B cell (primary cell): ENCODE measurements around the gene TANC1. TPM values are rescaled to one million over a fixed set of nuclear protein-coding genes. Genes with fewer than 3 reads are reported as not detected.

Experiments used
- ATAC-seq: fragments of 200-7000 bp; cut with Tn5 transposase; one replicate; pipeline ENCODE4 v1.10.0; 2021; ENCODE audit warnings: low read depth, mild to moderate bottlenecking, moderate number of reproducible peaks, moderate library complexity
- CTCF ChIA-PET: fragments of 350-600 bp; sonication (Branson Sonifier 250); formaldehyde crosslinking; loops from one replicate; lab custom pipeline; 2021; ENCODE audit warnings: antibody characterized with exemption, inconsistent platforms; lab: Charles Lee
- POLR2A ChIA-PET: fragments of 350-600 bp; sonication (Branson Sonifier 250); formaldehyde crosslinking; loops from one replicate; lab custom pipeline; 2021; ENCODE audit warnings: antibody characterized with exemption; lab: Charles Lee
- DNase-seq: peaks from one replicate; pipeline ENCODE4 v3.0.0; 2013
- H2AFZ ChIP-seq: 2 replicates; pipeline ENCODE4 v1.6.1; 2012; ENCODE audit warnings: mild to moderate bottlenecking, low read depth, low read length; ENCODE audit not compliant: insufficient read depth, poor library complexity, severe bottlenecking
- H3K27ac ChIP-seq, 2 donors: 1 replicate in 1 of 2; 2 replicates in 1 of 2; pipeline ENCODE4 v1.5.1; 2012 to 2013; ENCODE audit warnings: low read length in 2 of 2, mild to moderate bottlenecking in 2 of 2, moderate library complexity in 1 of 2
- H3K27me3 ChIP-seq, 4 experiments: fragments of 200-600 bp in 1 of 4; sonication (generic) in 1 of 4; replicated peaks in 1 of 4; 1 replicate in 2 of 4; 2 replicates in 2 of 4; pipeline versions ENCODE4 v1.6.1 to v1.7.0; 2013 to 2016; ENCODE audit warnings: low read length in 3 of 4, mild to moderate bottlenecking in 2 of 4, mixed read lengths in 1 of 4, moderate library complexity in 1 of 4; ENCODE audit not compliant: insufficient read depth in 4 of 4, control insufficient read depth in 3 of 4; ENCODE audit errors: control extremely low read depth in 1 of 4
- H3K36me3 ChIP-seq, 2 experiments: replicated peaks in 1 of 2; 1 replicate in 1 of 2; 2 replicates in 1 of 2; pipeline versions ENCODE4 v1.6.1 to v1.7.1; 2013; ENCODE audit warnings: low read length in 1 of 2; ENCODE audit not compliant: insufficient read depth in 2 of 2, control insufficient read depth in 1 of 2; ENCODE audit errors: control extremely low read depth in 1 of 2, extremely low read depth in 1 of 2
- H3K4me1 ChIP-seq, 2 donors: fragments of 200-600 bp in 1 of 2; sonication (generic) in 1 of 2; 1 replicate in 1 of 2; 2 replicates in 1 of 2; pipeline versions ENCODE4 v1.5.1 to v1.6.1; 2013 to 2017; ENCODE audit warnings: low read length in 2 of 2; ENCODE audit not compliant: control insufficient read depth in 2 of 2, insufficient read depth in 2 of 2
- H3K4me2 ChIP-seq: replicated peaks from 2 replicates; pipeline ENCODE3; 2012; ENCODE audit warnings: mild to moderate bottlenecking, low read depth, low read length; ENCODE audit not compliant: poor library complexity, severe bottlenecking
- H3K4me3 ChIP-seq, 5 experiments: fragments of 200-600 bp in 1 of 5; sonication (generic) in 1 of 5; 1 replicate in 3 of 5; 2 replicates in 2 of 5; pipeline versions ENCODE4 v1.5.1 to v1.7.0; 2011 to 2016; ENCODE audit warnings: low read length in 4 of 5, mild to moderate bottlenecking in 4 of 5, low read depth in 2 of 5, control low read depth in 1 of 5, moderate library complexity in 1 of 5; ENCODE audit not compliant: insufficient read depth in 1 of 5; ENCODE audit errors: control extremely low read depth in 1 of 5, extremely low read depth in 1 of 5
- H3K79me2 ChIP-seq: fragments of 200-600 bp; sonication (generic); one replicate; pipeline ENCODE4 v1.6.0; 2016; ENCODE audit warnings: low read length; ENCODE audit not compliant: control insufficient read depth, insufficient read depth
- H3K9ac ChIP-seq: fragments of 200-600 bp; sonication (generic); 2 replicates; pipeline ENCODE4 v1.6.1; 2017; ENCODE audit warnings: mild to moderate bottlenecking, low read length, moderate library complexity
- H3K9me3 ChIP-seq, 3 donors: one replicate each; pipeline versions ENCODE4 v1.6.1 to v1.7.1; 2013; ENCODE audit warnings: low read length in 2 of 3; ENCODE audit not compliant: control insufficient read depth in 2 of 3, insufficient read depth in 1 of 3; ENCODE audit errors: control extremely low read depth in 1 of 3
- H4K20me1 ChIP-seq: 2 replicates; pipeline ENCODE4 v1.6.0; 2012; ENCODE audit warnings: mild to moderate bottlenecking, low read length; ENCODE audit not compliant: insufficient read depth, control insufficient read depth, poor library complexity, severe bottlenecking
- H3K27ac Mint-ChIP-seq: one replicate; pipeline ENCODE4 v1.8.0; 2021; ENCODE audit warnings: mixed read lengths
- H3K27me3 Mint-ChIP-seq: one replicate; pipeline ENCODE4 v1.8.0; 2021; ENCODE audit warnings: mixed read lengths
- H3K4me1 Mint-ChIP-seq: one replicate; pipeline ENCODE4 v1.8.0; 2021; ENCODE audit warnings: mixed read lengths
- H3K4me3 Mint-ChIP-seq: one replicate; pipeline ENCODE4 v1.8.0; 2021; ENCODE audit warnings: mixed read lengths
- H3K9me3 Mint-ChIP-seq: one replicate; pipeline ENCODE4 v1.8.0; 2022; ENCODE audit warnings: mixed read lengths; ENCODE audit not compliant: insufficient read depth
- CTCF ChIP-seq: fragments of 200-600 bp; IDR thresholded peaks from one replicate; pipeline ENCODE4 v1.8.0; 2022; ENCODE audit warnings: antibody characterized with exemption, mild to moderate bottlenecking
- EZH2 ChIP-seq: IDR thresholded peaks from 2 replicates; pipeline ENCODE4 v1.6.1; 2012; ENCODE audit warnings: borderline replicate concordance, low read depth, mild to moderate bottlenecking, moderate library complexity, low read length; ENCODE audit not compliant: insufficient read depth, poor library complexity, severe bottlenecking
- WGBS: methylation state at CpG from one replicate; pipeline ENCODE4 v1.1.5; 2013; ENCODE audit warnings: missing lambda C conversion rate; ENCODE audit not compliant: insufficient coverage; 5-methylcytosine and 5-hydroxymethylcytosine counted together
- intact Hi-C: fragments of 100-400 bp; cut with micrococcal nuclease; formaldehyde crosslinking; loops from one replicate; pipeline ENCODE4 v1.10.0; 2022
- polyA plus RNA-seq: library from polyadenylated mRNA; depleted of rRNA; stranded (reverse); fragments of >200 nt; gene quantifications from 2 replicates; pipeline ENCODE4 v1.2.3, GENCODE V29; 2012
- total RNA-seq, 2 donors: library from RNA; stranded (reverse); fragments of 120-200 nt in 1 of 2; gene quantifications; 1 replicate in 1 of 2; 2 replicates in 1 of 2; pipeline versions ENCODE4 v1.2.3 to v1.2.4, GENCODE V29; 2013 to 2022

Gene TANC1
- total and polyA plus RNA-seq, 2 donors (not counting 1 experiment from before 2014, with no cell fraction given): 0.13 TPM; not detected in 1

- H3K4me2 ChIP-seq: no peak overlapping the region
- H3K36me3 ChIP-seq: no peaks in the 10 kb centered on the region
- no peak for TF ChIP-seq EZH2
- TF ChIP-seq CTCF: no peak
- H2AFZ ChIP-seq: no peak overlapping the region
- ATAC-seq (no peak), DNase-seq (no peak)
- WGBS: 27% methylated on average over 9 of the region's 14 CpGs
- POLR2A ChIA-PET: no interaction called here
- no peaks in the 10 kb centered on the region for H3K79me2 ChIP-seq
- no peaks in the 10 kb centered on the region for H3K27me3 ChIP-seq
- Mint-ChIP-seq H3K27ac (no peak overlapping the region), H3K4me1 (peaks cover 13% of the 10 kb centered on the region), H3K9me3 (no peaks in the 10 kb centered on the region), H3K4me3 (peak overlapping the region; percentile 6), H3K27me3 (peaks cover 3% of the 10 kb centered on the region)
- H3K9ac ChIP-seq: no peak overlapping the region
- CTCF ChIA-PET: interaction anchor here (0.8 kb wide), 1 partner anchor 1714 kb away, joined by 3 read pairs; no protein-coding TSS in a partner anchor
- H3K9me3 ChIP-seq: no peaks in the 10 kb centered on the region
- H3K27ac ChIP-seq: no peak overlapping the region
- no peaks in the 10 kb centered on the region for H4K20me1 ChIP-seq
- no peak overlapping the region for H3K4me3 ChIP-seq
- intact Hi-C loops: no loop called here
- peaks cover 3 to 7% of the 10 kb centered on the region in 2 donors for H3K4me1 ChIP-seq
Measured at GRCh38 chr2:159185401-159186130, 217.1 kb downstream of the TANC1 start.

- H4K20me1 ChIP-seq: no peaks in the 10 kb centered on the region
- Mint-ChIP-seq H3K4me1 (peaks cover 13% of the 10 kb centered on the region), H3K9me3 (no peaks in the 10 kb centered on the region), H3K27ac (no peak overlapping the region), H3K4me3 (no peak overlapping the region), H3K27me3 (peaks cover 3% of the 10 kb centered on the region)
- H3K79me2 ChIP-seq: no peaks in the 10 kb centered on the region
- H3K9me3 ChIP-seq: no peaks in the 10 kb centered on the region
- no peak for TF ChIP-seq EZH2
- no peak for TF ChIP-seq CTCF
- DNase-seq (no peak), ATAC-seq (no peak)
- WGBS: 86% methylated on average over 3 of the region's 4 CpGs
- POLR2A ChIA-PET: no interaction called here
- no peaks in the 10 kb centered on the region for H3K36me3 ChIP-seq
- no peak overlapping the region for H3K4me3 ChIP-seq
- no peak overlapping the region for H3K4me2 ChIP-seq
- peaks cover 3 to 7% of the 10 kb centered on the region in 2 donors for H3K4me1 ChIP-seq
- intact Hi-C loops: no loop called here
- H3K27me3 ChIP-seq: no peaks in the 10 kb centered on the region
- no peak overlapping the region for H2AFZ ChIP-seq
- H3K9ac ChIP-seq: no peak overlapping the region
- no peak overlapping the region for H3K27ac ChIP-seq
- CTCF ChIA-PET: interaction anchor here (0.8 kb wide), 1 partner anchor 1713 kb away, joined by 3 read pairs; no protein-coding TSS in a partner anchor
Measured at GRCh38 chr2:159186462-159186861, 218.0 kb downstream of the TANC1 start.
